SK-N-MC (cell line): ENCODE measurements around the gene TMEM59L.

Experiments used
- EZH2 ChIP-seq: fragments of 200-600 bp; sonication (generic); IDR thresholded peaks from one replicate; pipeline ENCODE4 v1.6.1; 2017; ENCODE audit warnings: antibody characterized with exemption
- FOXP2 ChIP-seq: optimal IDR thresholded peaks from 2 replicates; pipeline ENCODE3; 2011; ENCODE audit warnings: mild to moderate bottlenecking, moderate library complexity; ENCODE audit not compliant: insufficient read depth; ENCODE audit errors: extremely low read length, control extremely low read depth
- POLR2AphosphoS5 ChIP-seq: IDR thresholded peaks from 2 replicates; pipeline ENCODE4 v1.6.1; 2012; ENCODE audit warnings: mild to moderate bottlenecking, low read depth, low read length, borderline replicate concordance

GRCh38 chr19:18650468-18651041 is 37.9 kb downstream of the TMEM59L start:
- TF ChIP-seq POLR2AphosphoS5 (no peak), EZH2 (no peak), FOXP2 (no peak)
